Stimulated activated naive CD8-positive, alpha-beta T cell treated with anti-CD3 and anti-CD28 coated beads, Interleukin-15, Interleukin-2, amounts not matched to agents 100 ng/mL and 50 ng/mL, for 24 hours (primary cell): Measurements from ENCODE around the gene SULF2.
A peak's percentile ranks its signal among the peaks of the same experiment; 100 is the strongest.

Experiments
- H3K27ac Mint-ChIP-seq: one replicate; pipeline ENCODE4 v1.8.0; 2021; ENCODE audit warnings: mild to moderate bottlenecking, mixed read lengths
- H3K27me3 Mint-ChIP-seq: one replicate; pipeline ENCODE4 v1.8.0; 2021; ENCODE audit warnings: mixed read lengths
- H3K36me3 Mint-ChIP-seq: one replicate; pipeline ENCODE4 v1.8.0; 2021; ENCODE audit warnings: low read depth, mixed read lengths
- H3K4me1 Mint-ChIP-seq: one replicate; pipeline ENCODE4 v1.8.0; 2021; ENCODE audit warnings: low read depth, mixed read lengths
- H3K4me3 Mint-ChIP-seq: one replicate; pipeline ENCODE4 v1.8.0; 2021; ENCODE audit warnings: mild to moderate bottlenecking, mixed read lengths
- H3K9me3 Mint-ChIP-seq: one replicate; pipeline ENCODE4 v1.8.0; 2021; ENCODE audit warnings: mixed read lengths

The SULF2 gene

GRCh38 chr20:47747669-47748031 lies 37.6 kb downstream of the SULF2 start:
- no peaks in the 10 kb centered on the region for H3K9me3 Mint-ChIP-seq
- H3K36me3 Mint-ChIP-seq, result no peaks in the 10 kb centered on the region
- H3K4me1 Mint-ChIP-seq, result peaks cover 13% of the 10 kb centered on the region
- H3K4me3 Mint-ChIP-seq, result no peak overlapping the region
- no peaks in the 10 kb centered on the region for H3K27me3 Mint-ChIP-seq
- no peak overlapping the region for H3K27ac Mint-ChIP-seq

- H3K4me1 Mint-ChIP-seq, result peaks cover 13% of the 10 kb centered on the region
- no peaks in the 10 kb centered on the region for H3K9me3 Mint-ChIP-seq
- H3K27me3 Mint-ChIP-seq, result no peaks in the 10 kb centered on the region
- no peak overlapping the region for H3K4me3 Mint-ChIP-seq
- no peak overlapping the region for H3K27ac Mint-ChIP-seq
- H3K36me3 Mint-ChIP-seq, result no peaks in the 10 kb centered on the region
Measured at GRCh38 chr20:47744803-47745202, 40.5 kb downstream of the SULF2 start.

- no peak overlapping the region for H3K4me3 Mint-ChIP-seq
- H3K27ac Mint-ChIP-seq, result no peak overlapping the region
- H3K27me3 Mint-ChIP-seq, result no peaks in the 10 kb centered on the region
- no peaks in the 10 kb centered on the region for H3K36me3 Mint-ChIP-seq
- H3K9me3 Mint-ChIP-seq, result no peaks in the 10 kb centered on the region
- H3K4me1 Mint-ChIP-seq, result peaks cover 7% of the 10 kb centered on the region
Measured at GRCh38 chr20:47743671-47744070, 41.6 kb downstream of the SULF2 start.

- H3K4me3 Mint-ChIP-seq, result no peak overlapping the region
- no peaks in the 10 kb centered on the region for H3K4me1 Mint-ChIP-seq
- no peaks in the 10 kb centered on the region for H3K27me3 Mint-ChIP-seq
- H3K9me3 Mint-ChIP-seq, result no peaks in the 10 kb centered on the region
- no peaks in the 10 kb centered on the region for H3K36me3 Mint-ChIP-seq
- no peak overlapping the region for H3K27ac Mint-ChIP-seq
Measured at GRCh38 chr20:47741669-47742608, 43.3 kb downstream of the SULF2 start.

- Mint-ChIP-seq H3K4me3 (no peak overlapping the region), H3K36me3 (no peaks in the 10 kb centered on the region), H3K27me3 (no peaks in the 10 kb centered on the region), H3K27ac (no peak overlapping the region), H3K9me3 (no peaks in the 10 kb centered on the region), H3K4me1 (no peaks in the 10 kb centered on the region)
Measured at GRCh38 chr20:47740862-47741184, 44.5 kb downstream of the SULF2 start.

- Mint-ChIP-seq H3K27ac (no peak overlapping the region), H3K36me3 (no peaks in the 10 kb centered on the region), H3K27me3 (no peaks in the 10 kb centered on the region), H3K4me3 (no peak overlapping the region), H3K9me3 (no peaks in the 10 kb centered on the region), H3K4me1 (no peaks in the 10 kb centered on the region)
Measured at GRCh38 chr20:47740121-47740861, 45.0 kb downstream of the SULF2 start.

GRCh38 chr20:47737923-47738322 lies 47.4 kb downstream of the SULF2 start:
- H3K36me3 Mint-ChIP-seq, result no peaks in the 10 kb centered on the region
- H3K9me3 Mint-ChIP-seq, result no peaks in the 10 kb centered on the region
- no peak overlapping the region for H3K27ac Mint-ChIP-seq
- H3K4me3 Mint-ChIP-seq, result no peak overlapping the region
- H3K4me1 Mint-ChIP-seq, result no peaks in the 10 kb centered on the region
- no peaks in the 10 kb centered on the region for H3K27me3 Mint-ChIP-seq

- no peak overlapping the region for H3K27ac Mint-ChIP-seq
- no peak overlapping the region for H3K4me3 Mint-ChIP-seq
- H3K36me3 Mint-ChIP-seq, result no peaks in the 10 kb centered on the region
- H3K9me3 Mint-ChIP-seq, result no peaks in the 10 kb centered on the region
- no peaks in the 10 kb centered on the region for H3K4me1 Mint-ChIP-seq
- no peaks in the 10 kb centered on the region for H3K27me3 Mint-ChIP-seq
Measured at GRCh38 chr20:47736570-47737152, 48.6 kb downstream of the SULF2 start.

GRCh38 chr20:47735412-47736400 lies 49.6 kb downstream of the SULF2 start:
- no peaks in the 10 kb centered on the region for H3K36me3 Mint-ChIP-seq
- no peak overlapping the region for H3K4me3 Mint-ChIP-seq
- no peaks in the 10 kb centered on the region for H3K4me1 Mint-ChIP-seq
- H3K27ac Mint-ChIP-seq, result no peak overlapping the region
- H3K9me3 Mint-ChIP-seq, result no peaks in the 10 kb centered on the region
- no peaks in the 10 kb centered on the region for H3K27me3 Mint-ChIP-seq

- Mint-ChIP-seq H3K4me1 (no peaks in the 10 kb centered on the region), H3K36me3 (no peaks in the 10 kb centered on the region), H3K4me3 (no peak overlapping the region), H3K27me3 (no peaks in the 10 kb centered on the region), H3K27ac (no peak overlapping the region), H3K9me3 (no peaks in the 10 kb centered on the region)
Measured at GRCh38 chr20:47734870-47735269, 50.4 kb downstream of the SULF2 start.

GRCh38 chr20:47733892-47734291 lies 51.4 kb downstream of the SULF2 start:
- no peak overlapping the region for H3K4me3 Mint-ChIP-seq
- H3K9me3 Mint-ChIP-seq, result no peaks in the 10 kb centered on the region
- peaks cover 6% of the 10 kb centered on the region for H3K4me1 Mint-ChIP-seq
- no peaks in the 10 kb centered on the region for H3K36me3 Mint-ChIP-seq
- no peak overlapping the region for H3K27ac Mint-ChIP-seq
- H3K27me3 Mint-ChIP-seq, result no peaks in the 10 kb centered on the region

- no peaks in the 10 kb centered on the region for H3K9me3 Mint-ChIP-seq
- H3K4me3 Mint-ChIP-seq, result no peak overlapping the region
- peaks cover 31% of the 10 kb centered on the region for H3K4me1 Mint-ChIP-seq
- no peak overlapping the region for H3K27ac Mint-ChIP-seq
- no peaks in the 10 kb centered on the region for H3K27me3 Mint-ChIP-seq
- no peaks in the 10 kb centered on the region for H3K36me3 Mint-ChIP-seq
Measured at GRCh38 chr20:47730744-47731143, 54.5 kb downstream of the SULF2 start.

- peaks cover 35% of the 10 kb centered on the region for H3K4me1 Mint-ChIP-seq
- H3K27me3 Mint-ChIP-seq, result no peaks in the 10 kb centered on the region
- H3K4me3 Mint-ChIP-seq, result no peak overlapping the region
- H3K9me3 Mint-ChIP-seq, result no peaks in the 10 kb centered on the region
- H3K36me3 Mint-ChIP-seq, result no peaks in the 10 kb centered on the region
- peak overlapping the region; percentile 2 for H3K27ac Mint-ChIP-seq
Measured at GRCh38 chr20:47729472-47729871, 55.8 kb downstream of the SULF2 start.

- H3K36me3 Mint-ChIP-seq, result no peaks in the 10 kb centered on the region
- H3K27ac Mint-ChIP-seq, result peak overlapping the region; percentile 88
- H3K4me1 Mint-ChIP-seq, result peaks cover 35% of the 10 kb centered on the region
- no peaks in the 10 kb centered on the region for H3K27me3 Mint-ChIP-seq
- no peaks in the 10 kb centered on the region for H3K9me3 Mint-ChIP-seq
- peak overlapping the region; percentile 70 for H3K4me3 Mint-ChIP-seq
Measured at GRCh38 chr20:47727909-47728361, 57.3 kb downstream of the SULF2 start.
